ENCODE measurements around the gene IGIP.
"Not testable (repeated sequence)": the region's sequence is repeated elsewhere in the genome, so short reads cannot be mapped to it uniquely, and the experiment has no call there.

The IGIP gene

DNA sequence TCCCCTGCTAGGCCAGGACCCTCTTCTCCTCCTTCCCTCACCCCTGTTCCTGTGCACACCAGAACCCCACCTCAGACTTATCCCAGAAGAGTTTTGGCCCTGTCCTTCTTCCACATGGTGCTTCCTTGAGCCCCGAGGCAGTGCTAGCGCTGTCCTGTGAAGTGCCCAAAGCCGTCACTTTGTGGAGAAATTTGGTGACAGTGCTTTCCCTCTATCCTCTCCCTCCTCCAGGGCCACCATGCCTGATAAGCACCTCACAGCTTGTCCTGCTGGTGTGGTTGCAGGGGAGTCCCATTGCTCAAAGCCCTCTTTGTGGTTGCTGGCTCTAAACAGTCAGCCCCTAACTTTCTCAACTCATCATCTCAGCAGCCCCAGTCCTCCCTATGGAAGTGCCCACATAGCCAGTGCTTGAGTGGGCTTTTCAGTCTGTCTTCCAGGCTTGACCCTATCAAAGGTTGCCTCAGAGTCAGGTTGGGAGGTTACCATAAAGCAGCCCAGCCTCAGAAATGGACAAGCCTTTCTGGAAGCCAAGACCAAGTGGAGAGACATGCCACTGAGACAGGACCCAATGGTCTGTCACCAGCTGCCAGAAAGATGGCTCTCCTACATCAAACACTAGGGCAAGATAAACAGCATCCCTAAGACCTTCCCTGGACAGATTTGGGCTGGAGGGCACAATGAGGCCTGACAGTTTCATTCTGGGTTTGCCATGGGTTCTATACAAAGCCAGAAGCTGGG, 18.0 kb downstream of the IGIP start:
- no peak for FAIRE-seq

DNA sequence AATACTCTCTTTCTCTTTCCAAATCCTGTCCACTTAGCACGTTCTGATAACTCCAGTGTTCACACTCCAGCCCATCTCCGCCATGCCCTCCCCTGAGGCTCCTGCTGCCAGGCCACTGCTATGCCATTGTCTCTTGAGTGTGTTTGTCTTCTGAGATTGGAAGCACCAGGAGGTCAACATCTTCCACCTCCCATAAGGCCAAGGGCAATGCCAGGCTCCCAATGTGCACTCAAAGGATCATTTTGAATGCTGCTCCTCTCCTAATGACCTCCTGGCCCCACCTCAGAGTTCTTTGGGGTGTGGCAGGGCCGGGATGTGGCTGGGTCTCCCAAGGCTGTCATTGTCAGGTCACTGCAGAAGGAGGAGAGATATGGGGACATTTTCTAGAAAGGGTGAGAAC, 19.5 kb downstream of the IGIP start:
- no peak for FAIRE-seq

GRCh38 chr5:140145818-140146522, 20.2 kb downstream of the IGIP start:
- FAIRE-seq: no peak

GRCh38 chr5:140146523-140146842, 20.7 kb downstream of the IGIP start:
- no peak for FAIRE-seq

GRCh38 chr5:140147460-140147859, 21.7 kb downstream of the IGIP start:
- no peak for FAIRE-seq

DNA sequence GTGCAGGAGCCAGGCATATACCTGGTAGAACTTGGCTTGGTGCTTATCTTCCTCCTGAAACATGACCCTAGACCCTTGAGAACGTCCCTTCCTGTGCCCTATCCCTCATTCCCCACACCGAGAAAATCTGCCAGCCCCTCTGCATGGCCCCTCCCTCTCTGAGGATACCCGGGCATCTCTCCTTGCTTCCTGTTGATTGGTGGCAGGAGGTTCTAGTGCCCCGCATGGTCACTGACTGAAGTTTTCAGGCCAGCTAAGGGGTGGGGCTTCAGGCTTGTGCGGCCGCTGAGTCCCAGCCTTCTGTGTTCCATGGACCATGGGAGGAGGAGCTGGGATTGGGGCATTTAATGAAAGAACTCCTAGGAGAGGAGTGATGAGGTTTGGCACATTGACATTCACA, 22.8 kb downstream of the IGIP start:
- FAIRE-seq: no peak

DNA sequence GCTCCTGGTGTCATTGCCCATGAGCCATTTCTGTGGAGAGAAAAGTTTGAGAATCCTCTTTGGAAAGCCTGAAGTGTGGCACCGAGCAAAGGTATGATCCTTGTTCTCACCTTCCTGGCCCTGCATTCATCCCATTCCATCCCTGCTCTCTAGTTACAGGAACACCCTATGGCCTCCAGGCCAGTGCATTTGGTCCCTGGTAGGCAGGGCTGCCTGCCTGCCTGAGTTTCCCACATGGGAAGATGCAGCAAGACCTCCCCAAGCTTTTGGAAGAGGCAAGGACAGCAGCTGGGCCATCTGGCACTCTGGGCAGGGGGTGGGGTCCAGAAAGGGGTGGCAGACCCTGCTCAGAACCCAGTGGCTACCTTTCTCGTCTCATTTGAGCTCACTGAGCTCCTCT, 24.5 kb downstream of the IGIP start:
- FAIRE-seq: no peak

DNA sequence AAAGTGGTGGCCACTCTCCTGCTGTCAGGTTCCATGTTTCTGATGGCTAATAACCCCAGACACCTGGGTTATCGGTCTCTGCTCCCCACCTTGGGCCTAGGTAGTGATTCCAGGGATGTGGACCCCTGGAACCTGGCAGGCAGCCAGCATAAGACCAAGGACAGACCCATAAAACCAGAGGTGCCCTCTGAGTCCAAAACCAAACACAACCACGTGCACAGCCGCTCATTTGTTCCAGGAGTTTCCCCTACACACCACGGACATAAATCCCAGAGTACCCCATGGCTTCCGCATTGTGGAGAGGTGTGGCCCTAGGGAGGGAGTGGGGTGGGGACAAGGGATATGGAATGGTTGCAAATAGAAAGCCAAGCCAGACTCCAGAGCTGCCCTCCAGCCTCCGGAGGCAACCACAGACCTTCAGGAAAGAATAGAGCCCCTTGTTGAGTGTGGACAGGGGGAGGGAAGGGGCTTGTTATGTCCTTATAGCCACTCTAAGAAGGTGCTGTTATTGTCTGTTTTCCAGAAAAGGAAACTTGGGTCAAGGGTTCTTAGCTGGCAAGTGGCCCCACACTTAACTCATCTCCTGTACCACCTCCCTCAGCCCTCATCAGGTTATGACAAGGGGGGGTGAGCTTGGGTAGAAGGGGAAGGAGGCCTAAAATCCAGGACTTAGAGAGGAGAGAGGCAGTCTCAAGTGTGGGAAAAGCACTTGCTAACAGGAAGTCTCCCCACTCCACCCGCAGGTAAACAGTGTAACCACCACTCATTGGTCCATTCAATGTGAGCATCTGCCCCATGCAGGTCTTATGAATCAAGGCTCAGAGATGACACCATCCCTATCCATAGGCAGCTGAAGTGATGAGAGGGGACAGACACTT, 25.6 kb downstream of the IGIP start:
- no peak for FAIRE-seq

- no peak for FAIRE-seq
These were observed 26.6 kb downstream of the IGIP start for GRCh38 chr5:140152022-140152999.

DNA sequence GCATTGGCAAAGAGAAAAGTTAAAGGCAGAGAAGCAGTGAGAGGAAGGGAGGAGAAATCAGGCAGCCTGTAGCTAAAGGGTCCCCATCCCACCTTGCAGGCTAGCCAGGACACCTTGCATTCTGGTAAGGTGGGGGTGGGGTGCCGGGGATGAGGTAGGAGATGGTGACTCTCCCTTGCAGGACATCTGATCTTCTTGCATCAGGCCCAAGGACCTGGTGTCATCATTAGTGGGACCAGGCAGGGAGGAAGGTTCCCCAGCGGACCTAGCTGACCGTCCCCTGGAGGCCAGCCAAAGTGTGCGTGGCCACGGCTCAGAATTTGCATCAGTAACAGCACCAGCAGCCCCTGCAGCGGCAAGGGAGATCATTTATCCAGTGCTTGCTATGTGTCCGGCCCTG, 27.5 kb downstream of the IGIP start:
- no peak for FAIRE-seq

DNA sequence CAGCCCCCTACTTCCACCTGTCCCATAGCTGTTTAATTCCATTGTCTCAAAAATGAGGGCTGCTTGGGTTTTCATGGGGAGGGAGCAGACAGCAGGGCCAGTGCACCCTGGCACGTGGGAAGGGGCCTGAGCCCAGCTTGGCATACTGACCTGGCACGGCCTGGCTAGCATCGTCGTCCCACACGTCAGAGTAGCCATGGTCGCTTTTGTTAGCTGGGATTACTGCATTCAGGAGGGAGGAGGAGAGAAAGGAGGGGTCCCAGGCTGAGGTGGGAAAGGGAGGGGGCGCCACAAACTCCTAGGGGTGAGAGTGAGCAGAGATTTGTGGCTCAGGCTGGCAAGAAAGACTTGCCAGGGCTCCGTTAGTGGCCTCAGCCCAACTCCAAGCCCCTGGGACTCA, 28.2 kb downstream of the IGIP start:
- no peak for FAIRE-seq

DNA sequence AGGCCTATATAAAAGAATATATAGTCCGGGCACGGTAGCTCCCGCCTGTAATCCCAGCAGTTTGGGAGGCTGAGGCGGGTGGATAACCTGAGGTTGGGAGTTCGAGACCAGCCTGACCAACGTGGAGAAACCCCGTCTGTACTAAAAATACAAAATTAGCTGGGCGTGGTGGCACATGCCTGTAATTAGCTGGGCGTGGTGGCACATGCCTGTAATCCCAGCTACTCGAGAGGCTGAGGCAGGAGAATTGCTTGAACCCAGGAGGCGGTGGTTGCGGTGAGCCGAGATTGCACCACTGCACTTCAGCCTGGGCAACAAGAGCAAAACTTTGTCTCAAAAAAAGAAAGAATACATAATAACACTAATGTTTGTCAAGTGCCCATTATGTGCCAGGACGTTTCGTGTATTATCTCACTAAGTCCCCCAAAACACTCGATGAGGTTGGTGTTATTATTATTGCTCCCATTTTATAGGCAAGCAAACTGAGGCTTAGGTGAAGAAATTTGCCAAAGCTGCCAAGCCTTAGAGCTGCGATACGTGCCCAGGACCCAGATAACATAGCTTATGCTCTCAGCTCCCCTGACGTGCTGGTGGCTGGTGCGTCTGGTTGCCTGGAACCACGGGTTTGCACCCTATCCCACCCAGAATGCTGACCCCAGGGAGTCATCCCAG, 29.1 kb downstream of the IGIP start:
- not testable (repeated sequence) for FAIRE-seq

DNA sequence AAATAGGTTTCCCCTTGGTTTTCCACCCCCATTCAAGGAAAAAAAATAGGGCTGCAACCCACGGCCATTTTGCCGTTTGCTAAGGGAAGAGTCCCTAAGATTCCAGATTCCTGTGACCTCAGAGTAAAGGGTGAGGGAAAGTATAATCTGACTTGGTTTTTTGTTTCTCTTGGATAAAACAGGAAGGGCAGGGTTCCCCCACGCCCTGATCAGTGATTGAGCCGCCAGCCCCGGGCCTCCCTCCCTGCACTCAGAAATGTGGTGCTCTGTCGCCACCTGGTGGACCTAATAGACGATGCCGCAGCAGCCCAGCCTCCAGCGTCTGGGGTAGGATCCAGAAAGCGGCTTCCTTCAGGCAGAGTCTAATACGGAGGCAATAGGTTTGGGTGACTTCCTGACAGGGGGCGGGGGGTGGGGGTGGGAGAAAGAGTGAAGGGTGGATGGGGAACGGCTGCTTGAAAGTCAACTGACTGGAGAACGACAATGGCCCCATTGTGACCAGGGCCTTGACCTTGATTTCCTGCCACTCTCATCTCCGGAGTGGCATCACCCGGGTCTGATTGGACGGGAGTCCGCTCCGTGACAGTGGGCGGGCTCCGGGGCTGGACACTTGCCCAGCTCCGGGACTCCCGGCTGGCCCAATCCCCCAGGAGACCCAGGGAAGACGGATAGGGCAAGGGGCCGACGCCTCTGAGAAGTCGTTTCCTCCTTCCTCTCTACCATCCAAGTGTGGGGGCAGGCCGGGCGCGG, 31.5 kb downstream of the IGIP start:
- no peak for FAIRE-seq

GRCh38 chr5:140159014-140159927, 33.5 kb downstream of the IGIP start:
- no peak for FAIRE-seq

- no peak for FAIRE-seq
These were observed 36.5 kb downstream of the IGIP start for GRCh38 chr5:140162275-140162674.

DNA sequence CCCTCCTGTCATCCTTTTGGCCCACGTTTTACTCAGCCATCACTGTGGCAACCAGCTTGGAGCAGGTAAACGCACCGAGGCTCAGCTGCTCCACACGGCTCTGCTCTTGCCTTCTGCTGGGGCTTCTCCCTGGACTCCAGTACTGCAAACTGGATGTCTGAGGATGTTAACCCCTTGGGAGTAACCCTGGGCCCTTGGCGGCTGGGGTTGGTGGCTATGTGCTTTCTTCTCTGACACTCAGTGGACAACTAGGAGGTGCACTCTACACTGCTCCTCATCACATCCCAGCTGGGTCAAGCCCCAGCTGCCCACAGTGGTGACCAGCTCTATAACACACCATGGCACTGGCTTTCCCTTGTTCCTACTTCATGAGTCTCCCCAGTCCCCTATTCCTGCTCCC, 37.0 kb downstream of the IGIP start:
- FAIRE-seq: no peak

DNA sequence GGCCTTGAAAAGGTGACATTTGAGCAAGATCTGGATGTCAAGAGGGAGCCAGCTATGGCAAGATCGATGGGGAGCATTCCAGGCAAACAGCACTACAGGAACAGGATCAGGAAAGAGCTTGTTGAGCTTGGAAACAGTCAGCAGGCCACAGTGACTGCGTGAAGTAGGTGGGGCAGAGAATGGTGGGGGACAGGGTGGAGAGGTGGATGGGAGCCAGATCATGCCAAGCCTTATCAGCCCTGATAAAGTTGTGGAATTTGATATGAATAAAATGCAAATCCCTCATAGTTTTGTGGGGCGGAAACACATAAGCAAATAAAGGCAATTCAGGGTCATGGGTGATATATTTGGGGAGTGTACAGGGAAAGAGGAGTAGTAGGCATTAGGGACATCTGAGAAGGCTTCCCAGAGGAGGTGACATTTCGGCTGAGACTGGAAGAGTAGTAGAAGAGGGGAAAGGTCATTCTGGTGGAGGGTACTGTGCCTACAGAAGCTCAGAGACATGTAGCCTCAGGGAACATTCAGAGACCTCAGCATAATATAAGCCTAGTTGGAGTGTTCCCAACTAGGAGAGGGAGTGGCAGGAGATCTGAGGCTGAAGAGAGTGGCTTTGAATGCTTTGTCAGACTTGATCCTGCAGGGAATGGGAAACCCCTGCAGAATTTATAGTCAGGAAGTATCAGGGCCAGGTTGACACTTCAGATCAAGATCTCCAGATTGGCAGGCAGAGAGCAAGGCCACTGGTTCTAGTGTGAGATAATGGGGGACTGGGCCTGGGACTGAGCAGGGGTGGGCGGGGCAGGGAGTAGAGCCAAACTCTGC, 39.6 kb downstream of the IGIP start:
- FAIRE-seq: no peak

- FAIRE-seq: no peak
These were observed 40.2 kb downstream of the IGIP start for GRCh38 chr5:140165923-140166270.

- FAIRE-seq: no peak
These were observed 41.2 kb downstream of the IGIP start for GRCh38 chr5:140166911-140167310.
